Measurements from ENCODE around the gene RBM15B. TPM values are rescaled to one million over a fixed set of nuclear protein-coding genes. Genes with fewer than 3 reads are reported as not detected.
A peak's percentile ranks its signal among the peaks of the same experiment; 100 is the strongest.

Gene RBM15B
- total and polyA plus RNA-seq, 9 of the 15 experiments (the other 6 are each of a cell fraction or from before 2014, with no cell fraction given) = 1.8 to 21.0 (median 10.5) TPM

DNA sequence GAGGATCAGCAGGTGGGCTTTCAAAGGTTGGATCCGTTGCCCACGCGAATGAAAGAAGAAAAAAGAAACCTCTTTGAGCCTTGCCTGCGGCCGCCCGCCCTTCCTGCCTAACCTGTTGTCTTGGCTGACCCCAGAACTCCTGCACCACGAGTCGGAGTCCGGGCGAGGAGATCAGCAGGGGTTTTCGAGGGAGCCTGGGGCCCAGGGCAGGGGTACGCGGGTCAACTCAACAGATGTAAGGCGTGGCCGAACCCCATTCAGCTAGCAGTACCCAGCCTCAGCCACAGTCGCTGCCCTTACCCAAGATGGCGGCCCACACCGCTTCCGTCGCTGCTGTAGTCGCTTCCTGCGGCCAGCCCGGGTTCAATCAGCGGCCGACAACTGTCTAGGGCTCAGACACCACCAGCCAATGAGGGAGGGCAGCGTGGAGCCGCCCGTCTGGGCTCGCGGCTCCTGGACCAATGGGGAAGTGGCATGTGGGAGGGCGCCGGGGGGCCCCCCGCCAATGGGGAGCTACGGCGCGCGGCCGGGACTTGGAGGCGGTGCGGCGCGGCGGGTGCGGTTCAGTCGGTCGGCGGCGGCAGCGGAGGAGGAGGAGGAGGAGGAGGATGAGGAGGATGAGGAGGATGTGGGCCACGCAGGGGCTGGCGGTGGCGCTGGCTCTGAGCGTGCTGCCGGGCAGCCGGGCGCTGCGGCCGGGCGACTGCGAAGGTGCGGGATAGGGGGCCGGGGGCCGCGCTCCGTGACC lies 6.2 kb upstream of the RBM15B start, which contains the start of gene MANF (continued):
- TF ChIP-seq, protein P1, sequence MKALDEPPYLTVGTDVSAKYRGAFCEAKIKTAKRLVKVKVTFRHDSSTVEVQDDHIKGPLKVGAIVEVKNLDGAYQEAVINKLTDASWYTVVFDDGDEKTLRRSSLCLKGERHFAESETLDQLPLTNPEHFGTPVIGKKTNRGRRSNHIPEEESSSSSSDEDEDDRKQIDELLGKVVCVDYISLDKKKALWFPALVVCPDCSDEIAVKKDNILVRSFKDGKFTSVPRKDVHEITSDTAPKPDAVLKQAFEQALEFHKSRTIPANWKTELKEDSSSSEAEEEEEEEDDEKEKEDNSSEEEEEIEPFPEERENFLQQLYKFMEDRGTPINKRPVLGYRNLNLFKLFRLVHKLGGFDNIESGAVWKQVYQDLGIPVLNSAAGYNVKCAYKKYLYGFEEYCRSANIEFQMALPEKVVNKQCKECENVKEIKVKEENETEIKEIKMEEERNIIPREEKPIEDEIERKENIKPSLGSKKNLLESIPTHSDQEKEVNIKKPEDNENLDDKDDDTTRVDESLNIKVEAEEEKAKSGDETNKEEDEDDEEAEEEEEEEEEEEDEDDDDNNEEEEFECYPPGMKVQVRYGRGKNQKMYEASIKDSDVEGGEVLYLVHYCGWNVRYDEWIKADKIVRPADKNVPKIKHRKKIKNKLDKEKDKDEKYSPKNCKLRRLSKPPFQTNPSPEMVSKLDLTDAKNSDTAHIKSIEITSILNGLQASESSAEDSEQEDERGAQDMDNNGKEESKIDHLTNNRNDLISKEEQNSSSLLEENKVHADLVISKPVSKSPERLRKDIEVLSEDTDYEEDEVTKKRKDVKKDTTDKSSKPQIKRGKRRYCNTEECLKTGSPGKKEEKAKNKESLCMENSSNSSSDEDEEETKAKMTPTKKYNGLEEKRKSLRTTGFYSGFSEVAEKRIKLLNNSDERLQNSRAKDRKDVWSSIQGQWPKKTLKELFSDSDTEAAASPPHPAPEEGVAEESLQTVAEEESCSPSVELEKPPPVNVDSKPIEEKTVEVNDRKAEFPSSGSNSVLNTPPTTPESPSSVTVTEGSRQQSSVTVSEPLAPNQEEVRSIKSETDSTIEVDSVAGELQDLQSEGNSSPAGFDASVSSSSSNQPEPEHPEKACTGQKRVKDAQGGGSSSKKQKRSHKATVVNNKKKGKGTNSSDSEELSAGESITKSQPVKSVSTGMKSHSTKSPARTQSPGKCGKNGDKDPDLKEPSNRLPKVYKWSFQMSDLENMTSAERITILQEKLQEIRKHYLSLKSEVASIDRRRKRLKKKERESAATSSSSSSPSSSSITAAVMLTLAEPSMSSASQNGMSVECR (CRISPR knock-in tag; IDR thresholded peaks at IDR 0.05) = peak; percentile 81; the same call in 1 of the 2 replicates
- TF ChIP-seq PURB (CRISPR knock-in tag; IDR thresholded peaks at IDR 0.05; ENCODE audit: low read depth) (no peak), XRCC4 (IDR thresholded peaks at IDR 0.05; ENCODE audit: extremely low read depth, insufficient read depth, insufficient read length) (no peak), MTA1 (IDR thresholded peaks at IDR 0.05; ENCODE audit: borderline replicate concordance) (peak; percentile 93), ZC3H8 (IDR thresholded peaks at IDR 0.05) (no peak), TCF7 (IDR thresholded peaks at IDR 0.05; ENCODE audit: borderline replicate concordance) (no peak), ARID1B (IDR thresholded peaks at IDR 0.05) (no peak), PML (IDR thresholded peaks at IDR 0.05; ENCODE audit: low read length) (peak; percentile 52; the same call in 1 of the 2 replicates), SIN3A (IDR thresholded peaks at IDR 0.05; ENCODE audit: borderline replicate concordance in 2 of 2, control insufficient read depth in 1 of 2, low read depth in 2 of 2, low read length in 2 of 2) (peak in 1 of 2 experiments; percentile 34; a peak in 2 of 4 replicates), YBX1 (IDR thresholded peaks at IDR 0.05) (no peak), NBN (IDR thresholded peaks at IDR 0.05; ENCODE audit: low read depth) (no peak), ZNF143 (CRISPR knock-in tag; IDR thresholded peaks at IDR 0.05) (no peak), ZNF707 (CRISPR knock-in tag; conservative IDR thresholded peaks at IDR 0.05) (no peak), POLR2B (IDR thresholded peaks at IDR 0.05; ENCODE audit: low read depth, partially characterized antibody) (peak; percentile 50), CHCHD3 (CRISPR knock-in tag; IDR thresholded peaks at IDR 0.05) (no peak), ZNF717 (CRISPR knock-in tag; IDR thresholded peaks at IDR 0.05) (no peak), ELF1 (tag; IDR thresholded peaks at IDR 0.05) (0 out of 2 replicates have a peak, but pooled peaks have one; percentile 14), ZFP30 (CRISPR knock-in tag; IDR thresholded peaks at IDR 0.05; ENCODE audit: borderline replicate concordance) (no peak), ZEB2 (IDR thresholded peaks at IDR 0.05) (no peak)
- TF ChIP-seq, protein P2, sequence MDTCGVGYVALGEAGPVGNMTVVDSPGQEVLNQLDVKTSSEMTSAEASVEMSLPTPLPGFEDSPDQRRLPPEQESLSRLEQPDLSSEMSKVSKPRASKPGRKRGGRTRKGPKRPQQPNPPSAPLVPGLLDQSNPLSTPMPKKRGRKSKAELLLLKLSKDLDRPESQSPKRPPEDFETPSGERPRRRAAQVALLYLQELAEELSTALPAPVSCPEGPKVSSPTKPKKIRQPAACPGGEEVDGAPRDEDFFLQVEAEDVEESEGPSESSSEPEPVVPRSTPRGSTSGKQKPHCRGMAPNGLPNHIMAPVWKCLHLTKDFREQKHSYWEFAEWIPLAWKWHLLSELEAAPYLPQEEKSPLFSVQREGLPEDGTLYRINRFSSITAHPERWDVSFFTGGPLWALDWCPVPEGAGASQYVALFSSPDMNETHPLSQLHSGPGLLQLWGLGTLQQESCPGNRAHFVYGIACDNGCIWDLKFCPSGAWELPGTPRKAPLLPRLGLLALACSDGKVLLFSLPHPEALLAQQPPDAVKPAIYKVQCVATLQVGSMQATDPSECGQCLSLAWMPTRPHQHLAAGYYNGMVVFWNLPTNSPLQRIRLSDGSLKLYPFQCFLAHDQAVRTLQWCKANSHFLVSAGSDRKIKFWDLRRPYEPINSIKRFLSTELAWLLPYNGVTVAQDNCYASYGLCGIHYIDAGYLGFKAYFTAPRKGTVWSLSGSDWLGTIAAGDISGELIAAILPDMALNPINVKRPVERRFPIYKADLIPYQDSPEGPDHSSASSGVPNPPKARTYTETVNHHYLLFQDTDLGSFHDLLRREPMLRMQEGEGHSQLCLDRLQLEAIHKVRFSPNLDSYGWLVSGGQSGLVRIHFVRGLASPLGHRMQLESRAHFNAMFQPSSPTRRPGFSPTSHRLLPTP (IDR thresholded peaks at IDR 0.05; ENCODE audit: borderline replicate concordance, extremely low read depth, insufficient read length) = no peak
- TF ChIP-seq, protein P3, sequence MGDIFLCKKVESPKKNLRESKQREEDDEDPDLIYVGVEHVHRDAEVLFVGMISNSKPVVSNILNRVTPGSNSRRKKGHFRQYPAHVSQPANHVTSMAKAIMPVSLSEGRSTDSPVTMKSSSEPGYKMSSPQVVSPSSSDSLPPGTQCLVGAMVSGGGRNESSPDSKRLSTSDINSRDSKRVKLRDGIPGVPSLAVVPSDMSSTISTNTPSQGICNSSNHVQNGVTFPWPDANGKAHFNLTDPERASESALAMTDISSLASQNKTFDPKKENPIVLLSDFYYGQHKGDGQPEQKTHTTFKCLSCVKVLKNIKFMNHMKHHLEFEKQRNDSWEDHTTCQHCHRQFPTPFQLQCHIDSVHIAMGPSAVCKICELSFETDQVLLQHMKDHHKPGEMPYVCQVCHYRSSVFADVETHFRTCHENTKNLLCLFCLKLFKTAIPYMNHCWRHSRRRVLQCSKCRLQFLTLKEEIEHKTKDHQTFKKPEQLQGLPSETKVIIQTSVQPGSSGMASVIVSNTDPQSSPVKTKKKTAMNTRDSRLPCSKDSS (IDR thresholded peaks at IDR 0.05; ENCODE audit: low read depth, partially characterized antibody) = no peak

All from K562 (cell line).